Measurements from ENCODE around the gene SUV39H2. TPM values are rescaled to one million over a fixed set of nuclear protein-coding genes. Genes with fewer than 3 reads are reported as not detected.

SUV39H2 gene
- total RNA-seq, 1 experiment from 2014 or later, result 21.9 TPM

DNA sequence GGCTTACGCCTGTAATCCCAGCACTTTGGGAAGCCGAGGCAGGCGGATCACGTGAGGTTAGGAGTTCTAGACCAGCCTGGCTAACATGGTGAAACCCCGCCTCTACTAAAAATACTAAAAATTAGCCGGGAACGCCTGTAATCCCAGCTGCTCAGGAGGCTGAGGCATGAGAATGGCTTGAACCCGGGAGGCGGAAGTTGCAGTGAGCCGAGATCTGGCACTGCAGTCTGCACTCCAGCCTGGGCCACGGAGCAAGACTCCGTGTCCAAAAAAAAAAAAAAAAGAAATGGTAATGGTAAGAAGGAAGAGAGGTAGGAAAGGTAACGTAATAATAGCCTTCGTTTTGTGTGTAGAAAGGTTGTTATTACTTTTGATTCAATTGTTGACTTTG, 39.4 kb upstream of the SUV39H2 start:
- in situ Hi-C loops (cut with HindIII; ENCODE audit: low pct_unique_long_range_greater_than_20kb, low sequenced_read_pairs), result no loop called here
- Histone ChIP-seq H3K27me3 (ENCODE audit: control insufficient read depth, insufficient read depth, low read length) (no peaks in the 10 kb centered on the region), H3K36me3 (ENCODE audit: control insufficient read depth, insufficient read depth, low read length) (peaks cover 31% of the 10 kb centered on the region), H3K4me1 (ENCODE audit: control insufficient read depth, insufficient read depth, low read length) (no peaks in the 10 kb centered on the region; the same call in 1 of the 2 replicates), H3K27ac (ENCODE audit: low read length) (peak overlapping the region; percentile 86), H3K9me3 (ENCODE audit: control insufficient read depth, insufficient read depth, low read depth, low read length) (no peaks in the 10 kb centered on the region), H3K4me3 (ENCODE audit: low read depth in 2 of 2, low read length in 2 of 2) (peak overlapping the region; percentile 79 to 94)
- DNase-seq (ENCODE audit: low read depth, low spot score), result no peak
- intact Hi-C loops (cut with micrococcal nuclease; ENCODE audit: unreplicated experiment), result no loop called here
- POLR2A ChIA-PET, result no interaction called here
- BruUV-seq (replicated peaks), result no TSS peak
- ATAC-seq, result no peak
- TF ChIP-seq SIN3A (IDR thresholded peaks at IDR 0.05; ENCODE audit: borderline replicate concordance, insufficient read depth, low read depth, low read length) (no peak), TCF7L2 (IDR thresholded peaks at IDR 0.05; ENCODE audit: low read depth, low read length) (no peak), POLR2AphosphoS5 (IDR thresholded peaks at IDR 0.05; ENCODE audit: low read depth, low read length) (no peak)
- TF ChIP-seq, protein P1, sequence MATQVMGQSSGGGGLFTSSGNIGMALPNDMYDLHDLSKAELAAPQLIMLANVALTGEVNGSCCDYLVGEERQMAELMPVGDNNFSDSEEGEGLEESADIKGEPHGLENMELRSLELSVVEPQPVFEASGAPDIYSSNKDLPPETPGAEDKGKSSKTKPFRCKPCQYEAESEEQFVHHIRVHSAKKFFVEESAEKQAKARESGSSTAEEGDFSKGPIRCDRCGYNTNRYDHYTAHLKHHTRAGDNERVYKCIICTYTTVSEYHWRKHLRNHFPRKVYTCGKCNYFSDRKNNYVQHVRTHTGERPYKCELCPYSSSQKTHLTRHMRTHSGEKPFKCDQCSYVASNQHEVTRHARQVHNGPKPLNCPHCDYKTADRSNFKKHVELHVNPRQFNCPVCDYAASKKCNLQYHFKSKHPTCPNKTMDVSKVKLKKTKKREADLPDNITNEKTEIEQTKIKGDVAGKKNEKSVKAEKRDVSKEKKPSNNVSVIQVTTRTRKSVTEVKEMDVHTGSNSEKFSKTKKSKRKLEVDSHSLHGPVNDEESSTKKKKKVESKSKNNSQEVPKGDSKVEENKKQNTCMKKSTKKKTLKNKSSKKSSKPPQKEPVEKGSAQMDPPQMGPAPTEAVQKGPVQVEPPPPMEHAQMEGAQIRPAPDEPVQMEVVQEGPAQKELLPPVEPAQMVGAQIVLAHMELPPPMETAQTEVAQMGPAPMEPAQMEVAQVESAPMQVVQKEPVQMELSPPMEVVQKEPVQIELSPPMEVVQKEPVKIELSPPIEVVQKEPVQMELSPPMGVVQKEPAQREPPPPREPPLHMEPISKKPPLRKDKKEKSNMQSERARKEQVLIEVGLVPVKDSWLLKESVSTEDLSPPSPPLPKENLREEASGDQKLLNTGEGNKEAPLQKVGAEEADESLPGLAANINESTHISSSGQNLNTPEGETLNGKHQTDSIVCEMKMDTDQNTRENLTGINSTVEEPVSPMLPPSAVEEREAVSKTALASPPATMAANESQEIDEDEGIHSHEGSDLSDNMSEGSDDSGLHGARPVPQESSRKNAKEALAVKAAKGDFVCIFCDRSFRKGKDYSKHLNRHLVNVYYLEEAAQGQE (IDR thresholded peaks at IDR 0.05; ENCODE audit: insufficient read depth in 1 of 2, low read depth in 2 of 2, low read length in 1 of 2), result no peak
- TF ChIP-seq, protein P2, sequence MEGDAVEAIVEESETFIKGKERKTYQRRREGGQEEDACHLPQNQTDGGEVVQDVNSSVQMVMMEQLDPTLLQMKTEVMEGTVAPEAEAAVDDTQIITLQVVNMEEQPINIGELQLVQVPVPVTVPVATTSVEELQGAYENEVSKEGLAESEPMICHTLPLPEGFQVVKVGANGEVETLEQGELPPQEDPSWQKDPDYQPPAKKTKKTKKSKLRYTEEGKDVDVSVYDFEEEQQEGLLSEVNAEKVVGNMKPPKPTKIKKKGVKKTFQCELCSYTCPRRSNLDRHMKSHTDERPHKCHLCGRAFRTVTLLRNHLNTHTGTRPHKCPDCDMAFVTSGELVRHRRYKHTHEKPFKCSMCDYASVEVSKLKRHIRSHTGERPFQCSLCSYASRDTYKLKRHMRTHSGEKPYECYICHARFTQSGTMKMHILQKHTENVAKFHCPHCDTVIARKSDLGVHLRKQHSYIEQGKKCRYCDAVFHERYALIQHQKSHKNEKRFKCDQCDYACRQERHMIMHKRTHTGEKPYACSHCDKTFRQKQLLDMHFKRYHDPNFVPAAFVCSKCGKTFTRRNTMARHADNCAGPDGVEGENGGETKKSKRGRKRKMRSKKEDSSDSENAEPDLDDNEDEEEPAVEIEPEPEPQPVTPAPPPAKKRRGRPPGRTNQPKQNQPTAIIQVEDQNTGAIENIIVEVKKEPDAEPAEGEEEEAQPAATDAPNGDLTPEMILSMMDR (IDR thresholded peaks at IDR 0.05), result no peak
- CTCF ChIA-PET, result no interaction called here

DNA sequence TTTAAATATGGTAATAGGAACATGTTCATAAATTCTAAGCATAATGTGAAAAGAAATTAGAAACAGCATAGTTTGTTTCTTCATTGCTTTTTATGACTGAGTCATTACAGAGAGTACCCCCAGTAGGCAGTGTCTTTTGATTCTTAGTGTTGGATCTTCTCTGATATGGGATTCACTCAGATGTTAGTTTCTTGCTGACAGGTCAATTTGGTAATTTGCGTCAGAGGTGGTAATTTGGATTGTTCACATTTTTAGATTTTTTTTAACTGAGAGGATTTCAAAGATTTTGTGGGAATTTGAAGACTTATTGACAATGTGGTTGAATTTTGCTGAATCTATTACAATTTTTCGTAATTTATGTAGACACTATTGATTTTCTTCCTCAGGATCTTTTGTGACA, 38.5 kb upstream of the SUV39H2 start:
- H3K4me3 ChIP-seq (ENCODE audit: low read depth in 2 of 2, low read length in 2 of 2), result no peak overlapping the region
- in situ Hi-C loops (cut with HindIII; ENCODE audit: low pct_unique_long_range_greater_than_20kb, low sequenced_read_pairs), result no loop called here
- TF ChIP-seq, protein P1 (IDR thresholded peaks at IDR 0.05; ENCODE audit: insufficient read depth in 1 of 2, low read depth in 2 of 2, low read length in 1 of 2), result no peak
- TF ChIP-seq TCF7L2 (IDR thresholded peaks at IDR 0.05; ENCODE audit: low read depth, low read length) (no peak), POLR2AphosphoS5 (IDR thresholded peaks at IDR 0.05; ENCODE audit: low read depth, low read length) (no peak), SIN3A (IDR thresholded peaks at IDR 0.05; ENCODE audit: borderline replicate concordance, insufficient read depth, low read depth, low read length) (no peak)
- TF ChIP-seq, protein P2 (IDR thresholded peaks at IDR 0.05), result no peak
- H3K4me1 ChIP-seq (ENCODE audit: control insufficient read depth, insufficient read depth, low read length), result no peaks in the 10 kb centered on the region; the same call in 1 of the 2 replicates
- no TSS peak for BruUV-seq (replicated peaks)
- ATAC-seq (no peak), DNase-seq (ENCODE audit: low read depth, low spot score) (no peak)
- ChIA-PET CTCF (no interaction called here), POLR2A (no interaction called here)
- H3K9me3 ChIP-seq (ENCODE audit: control insufficient read depth, insufficient read depth, low read depth, low read length), result no peaks in the 10 kb centered on the region
- H3K36me3 ChIP-seq (ENCODE audit: control insufficient read depth, insufficient read depth, low read length), result peaks cover 31% of the 10 kb centered on the region
- H3K27ac ChIP-seq (ENCODE audit: low read length), result no peak overlapping the region
- intact Hi-C loops (cut with micrococcal nuclease; ENCODE audit: unreplicated experiment), result no loop called here
- no peaks in the 10 kb centered on the region for H3K27me3 ChIP-seq (ENCODE audit: control insufficient read depth, insufficient read depth, low read length)

Data from Panc1 (cell line).